SH-SY5Y (cell line): Measurements from ENCODE around the gene CPZ.

Experiments used
- GATA2 ChIP-seq: IDR thresholded peaks from 2 replicates; pipeline ENCODE4 v1.6.1; 2011; ENCODE audit warnings: mild to moderate bottlenecking, low read depth, low read length
- GATA3 ChIP-seq: IDR thresholded peaks from 2 replicates; pipeline ENCODE4 v1.6.1; 2011; ENCODE audit warnings: low read depth, mild to moderate bottlenecking, low read length, moderate library complexity

Gene CPZ

GRCh38 chr4:8552024-8552423 lies 40.5 kb upstream of the CPZ start:
- no peak for TF ChIP-seq GATA2
- no peak for TF ChIP-seq GATA3

- no peak for TF ChIP-seq GATA2
- no peak for TF ChIP-seq GATA3
These were observed 39.9 kb upstream of the CPZ start for GRCh38 chr4:8552581-8553205.

GRCh38 chr4:8553216-8553615 lies 39.3 kb upstream of the CPZ start:
- no peak for TF ChIP-seq GATA3
- no peak for TF ChIP-seq GATA2

- TF ChIP-seq GATA2 (no peak), GATA3 (no peak)
These were observed 38.6 kb upstream of the CPZ start for GRCh38 chr4:8553991-8554405.

GRCh38 chr4:8554555-8555100 lies 37.9 kb upstream of the CPZ start:
- TF ChIP-seq GATA3 (no peak), GATA2 (no peak)

- TF ChIP-seq GATA3 = no peak
- TF ChIP-seq GATA2 = no peak
These were observed 36.8 kb upstream of the CPZ start for GRCh38 chr4:8555716-8556115.

GRCh38 chr4:8556341-8557150 lies 36.0 kb upstream of the CPZ start:
- TF ChIP-seq GATA3 (no peak), GATA2 (no peak)

- TF ChIP-seq GATA3 (no peak), GATA2 (no peak)
These were observed 35.2 kb upstream of the CPZ start for GRCh38 chr4:8557151-8558076.

- no peak for TF ChIP-seq GATA3
- TF ChIP-seq GATA2 = no peak
These were observed 34.2 kb upstream of the CPZ start for GRCh38 chr4:8558080-8558960.

GRCh38 chr4:8559011-8559410 lies 33.6 kb upstream of the CPZ start:
- TF ChIP-seq GATA3 (no peak), GATA2 (no peak)

GRCh38 chr4:8559524-8560264 lies 32.9 kb upstream of the CPZ start:
- no peak for TF ChIP-seq GATA2
- no peak for TF ChIP-seq GATA3

GRCh38 chr4:8560265-8561047 lies 32.1 kb upstream of the CPZ start:
- TF ChIP-seq GATA3 (no peak), GATA2 (no peak)

- TF ChIP-seq GATA2 (no peak), GATA3 (no peak)
These were observed 28.0 kb upstream of the CPZ start for GRCh38 chr4:8564595-8564994.
